ACHN (cell line): ENCODE measurements around the gene B3GAT2.

Experiments used
- DNase-seq: peaks from one replicate; pipeline ENCODE4 v3.0.0-alpha.2; 2015
- in situ Hi-C: cut with HindIII; loops from 2 replicates; pipeline ENCODE4 v1.10.0; 2017; ENCODE audit warnings: low sequenced_read_pairs, low pct_ligation_motif_present, low pct_unique_long_range_greater_than_20kb

B3GAT2 gene

GRCh38 chr6:70903665-70904452 is 53.0 kb downstream of the B3GAT2 start:
- no peak for DNase-seq
- in situ Hi-C loops = no loop called here

- peak; percentile 9 for DNase-seq
- in situ Hi-C loops = no loop called here
Measured at GRCh38 chr6:70901324-70901723, 55.5 kb downstream of the B3GAT2 start.

GRCh38 chr6:70900047-70900446 is 56.8 kb downstream of the B3GAT2 start:
- in situ Hi-C loops = no loop called here
- DNase-seq = no peak

- no peak for DNase-seq
- in situ Hi-C loops = no loop called here
Measured at GRCh38 chr6:70894001-70894400, 62.9 kb downstream of the B3GAT2 start.

- in situ Hi-C loops = no loop called here
- no peak for DNase-seq
Measured at GRCh38 chr6:70889270-70889669, 67.6 kb downstream of the B3GAT2 start.

- in situ Hi-C loops = no loop called here
Measured at GRCh38 chr6:70886661-70887060, 70.2 kb downstream of the B3GAT2 start.

GRCh38 chr6:70886071-70886470 is 70.8 kb downstream of the B3GAT2 start:
- in situ Hi-C loops = no loop called here
- no peak for DNase-seq

More at GRCh38 chr6:70886661-70887060, 70.2 kb downstream of the B3GAT2 start:
- no peak for DNase-seq

GRCh38 chr6:70884074-70884983 is 72.5 kb downstream of the B3GAT2 start:
- in situ Hi-C loops = no loop called here

GRCh38 chr6:70879496-70879895 is 77.4 kb downstream of the B3GAT2 start:
- no peak for DNase-seq
- in situ Hi-C loops = no loop called here

More at GRCh38 chr6:70884074-70884983, 72.5 kb downstream of the B3GAT2 start:
- DNase-seq = peak; percentile 59

GRCh38 chr6:70874181-70874913 is 82.5 kb downstream of the B3GAT2 start:
- in situ Hi-C loops = no loop called here
- DNase-seq = no peak

- in situ Hi-C loops = no loop called here
- DNase-seq = no peak
Measured at GRCh38 chr6:70872469-70872868, 84.4 kb downstream of the B3GAT2 start.

- no peak for DNase-seq
- in situ Hi-C loops = no loop called here
Measured at GRCh38 chr6:70864401-70864800, 92.5 kb downstream of the B3GAT2 start.

- DNase-seq = no peak
- in situ Hi-C loops = no loop called here
Measured at GRCh38 chr6:70863343-70863742, 93.5 kb downstream of the B3GAT2 start.

GRCh38 chr6:70860920-70861319 is 95.9 kb downstream of the B3GAT2 start:
- in situ Hi-C loops = no loop called here
- DNase-seq = no peak

- in situ Hi-C loops = no loop called here
- no peak for DNase-seq
Measured at GRCh38 chr6:70860045-70860444, 96.8 kb downstream of the B3GAT2 start.

- in situ Hi-C loops = no loop called here
- DNase-seq = no peak
Measured at GRCh38 chr6:70857387-70858077, 99.3 kb downstream of the B3GAT2 start.

- DNase-seq = no peak
- in situ Hi-C loops = no loop called here
Measured at GRCh38 chr6:70852667-70853246, 104.1 kb downstream of the B3GAT2 start.
